ENCODE results near the gene PALLD. TPM values are rescaled to one million over a fixed set of nuclear protein-coding genes. Genes with fewer than 3 reads are reported as not detected.

PALLD gene
- total and polyA plus RNA-seq, 2 donors (not counting 3 experiments of a cell fraction or from before 2014, with no cell fraction given) = 13.4 to 48.2 TPM

- DNase-seq (ENCODE audit: low read depth, low spot score) (no peak), FAIRE-seq (no peak)
- BruUV-seq (replicated peaks) = no TSS peak
- Histone ChIP-seq H4K20me1 (replicated peaks; ENCODE audit: control insufficient read depth, extremely low read depth, insufficient read depth, low read length) (no peaks in the 10 kb centered on the region), H3K27me3 (ENCODE audit: control insufficient read depth in 2 of 2, insufficient read depth in 2 of 2, low read length in 2 of 2) (no peaks in the 10 kb centered on the region), H3K36me3 (ENCODE audit: control insufficient read depth in 2 of 2, extremely low read depth in 1 of 2, insufficient read depth in 2 of 2, low read length in 2 of 2) (no peaks in the 10 kb centered on the region), H3K79me2 (ENCODE audit: control insufficient read depth, insufficient read depth, low read length) (no peaks in the 10 kb centered on the region), H3K4me2 (ENCODE audit: insufficient read depth, low read length) (no peak overlapping the region), H3K4me3 (replicated peaks in 1 of 3; ENCODE audit: insufficient read depth in 1 of 3, low read depth in 1 of 3, low read length in 3 of 3) (no peak overlapping the region), H2AFZ (ENCODE audit: low read depth, low read length) (no peak overlapping the region), H3K9ac (replicated peaks; ENCODE audit: extremely low read depth, insufficient read depth, low read length) (no peak overlapping the region), H3K9me1 (replicated peaks; ENCODE audit: control insufficient read depth, extremely low read depth, insufficient read depth, low read length) (no peaks in the 10 kb centered on the region), H3K9me3 (replicated peaks; ENCODE audit: control insufficient read depth, insufficient read depth, low read length) (no peaks in the 10 kb centered on the region), H3K4me1 (ENCODE audit: control insufficient read depth, extremely low read depth, insufficient read depth, low read length) (peaks cover 2% of the 10 kb centered on the region), H3K27ac (ENCODE audit: insufficient read depth, low read depth, low read length) (no peak overlapping the region)
- TF ChIP-seq POLR2AphosphoS5 (IDR thresholded peaks at IDR 0.05; ENCODE audit: insufficient read depth, low read depth, low read length) (no peak), GATA2 (IDR thresholded peaks at IDR 0.05; ENCODE audit: insufficient read depth, insufficient read length, low read depth, low read length) (no peak), EZH2 (IDR thresholded peaks at IDR 0.05; ENCODE audit: borderline replicate concordance, low read depth, low read length, severe bottlenecking) (no peak), POLR2A (IDR thresholded peaks at IDR 0.05; ENCODE audit: low read depth, low read length) (no peak), MYC (IDR thresholded peaks at IDR 0.05; ENCODE audit: low read depth, low read length) (no peak), JUN (IDR thresholded peaks at IDR 0.05; ENCODE audit: borderline replicate concordance, insufficient read depth, insufficient read length, low read depth) (no peak), FOS (IDR thresholded peaks at IDR 0.05; ENCODE audit: borderline replicate concordance, insufficient read depth, low read length) (no peak)
- TF ChIP-seq, protein P1, sequence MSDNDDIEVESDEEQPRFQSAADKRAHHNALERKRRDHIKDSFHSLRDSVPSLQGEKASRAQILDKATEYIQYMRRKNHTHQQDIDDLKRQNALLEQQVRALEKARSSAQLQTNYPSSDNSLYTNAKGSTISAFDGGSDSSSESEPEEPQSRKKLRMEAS (IDR thresholded peaks at IDR 0.05; ENCODE audit: insufficient read depth, insufficient read length) = no peak
- TF ChIP-seq, protein P2, sequence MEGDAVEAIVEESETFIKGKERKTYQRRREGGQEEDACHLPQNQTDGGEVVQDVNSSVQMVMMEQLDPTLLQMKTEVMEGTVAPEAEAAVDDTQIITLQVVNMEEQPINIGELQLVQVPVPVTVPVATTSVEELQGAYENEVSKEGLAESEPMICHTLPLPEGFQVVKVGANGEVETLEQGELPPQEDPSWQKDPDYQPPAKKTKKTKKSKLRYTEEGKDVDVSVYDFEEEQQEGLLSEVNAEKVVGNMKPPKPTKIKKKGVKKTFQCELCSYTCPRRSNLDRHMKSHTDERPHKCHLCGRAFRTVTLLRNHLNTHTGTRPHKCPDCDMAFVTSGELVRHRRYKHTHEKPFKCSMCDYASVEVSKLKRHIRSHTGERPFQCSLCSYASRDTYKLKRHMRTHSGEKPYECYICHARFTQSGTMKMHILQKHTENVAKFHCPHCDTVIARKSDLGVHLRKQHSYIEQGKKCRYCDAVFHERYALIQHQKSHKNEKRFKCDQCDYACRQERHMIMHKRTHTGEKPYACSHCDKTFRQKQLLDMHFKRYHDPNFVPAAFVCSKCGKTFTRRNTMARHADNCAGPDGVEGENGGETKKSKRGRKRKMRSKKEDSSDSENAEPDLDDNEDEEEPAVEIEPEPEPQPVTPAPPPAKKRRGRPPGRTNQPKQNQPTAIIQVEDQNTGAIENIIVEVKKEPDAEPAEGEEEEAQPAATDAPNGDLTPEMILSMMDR (IDR thresholded peaks at IDR 0.05; ENCODE audit: extremely low read depth in 1 of 2, insufficient read depth in 1 of 2, low read depth in 1 of 2, low read length in 2 of 2) = no peak
- intact Hi-C loops (cut with micrococcal nuclease) (no loop called here), dilution Hi-C loops (cut with MboI; ENCODE audit: extremely low pct_ligation_motif_present, low sequenced_read_pairs) (no loop called here)
- CTCF ChIA-PET = interaction anchor here (0.6 kb wide), 1 partner anchor 69 kb away, joined by 5 read pairs; no protein-coding TSS in a partner anchor
- POLR2A ChIA-PET = no interaction called here
Observed at GRCh38 chr4:168782439-168782838, 285.6 kb downstream of the PALLD start.

All from endothelial cell of umbilical vein (primary cell).